ENCODE data around the gene RNF32.
"Not testable (repeated sequence)": the region's sequence is repeated elsewhere in the genome, so short reads cannot be mapped to it uniquely, and the experiment has no call there.

Gene RNF32

GRCh38 chr7:156676263-156676662 lies 35.7 kb downstream of the RNF32 start:
- no peak for DNase-seq

DNA sequence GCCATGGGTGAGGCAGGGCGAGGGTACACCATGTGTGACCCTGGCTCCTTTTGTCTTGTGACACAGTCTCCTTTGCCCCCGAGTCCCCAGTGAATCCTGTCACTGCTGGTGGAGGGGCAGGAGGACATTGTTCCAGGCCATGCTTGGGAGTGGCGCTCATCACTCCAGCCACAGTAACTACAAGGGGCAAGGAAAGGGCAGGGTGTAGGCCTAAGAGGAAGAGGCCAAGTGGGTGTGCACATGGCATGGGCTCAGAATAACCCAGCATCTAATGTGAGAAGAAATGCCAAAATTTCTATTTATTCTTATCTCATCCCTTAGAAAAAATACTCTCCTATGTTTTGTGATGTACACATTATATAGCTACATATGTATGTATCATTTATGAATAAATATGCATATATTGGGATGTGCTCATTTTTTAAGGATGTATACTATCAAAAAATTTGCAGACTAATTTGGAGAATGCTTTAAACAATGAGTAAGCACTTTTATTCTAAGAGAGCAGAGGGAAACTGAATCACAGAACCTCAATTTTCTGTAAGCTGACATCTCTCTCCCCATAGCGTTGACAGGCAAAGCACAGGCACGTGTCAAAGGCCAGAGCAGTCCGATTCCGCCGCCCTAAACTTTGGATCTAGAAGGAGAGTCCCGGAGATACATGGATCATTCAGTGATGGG lies 36.9 kb downstream of the RNF32 start:
- no peak for DNase-seq

DNA sequence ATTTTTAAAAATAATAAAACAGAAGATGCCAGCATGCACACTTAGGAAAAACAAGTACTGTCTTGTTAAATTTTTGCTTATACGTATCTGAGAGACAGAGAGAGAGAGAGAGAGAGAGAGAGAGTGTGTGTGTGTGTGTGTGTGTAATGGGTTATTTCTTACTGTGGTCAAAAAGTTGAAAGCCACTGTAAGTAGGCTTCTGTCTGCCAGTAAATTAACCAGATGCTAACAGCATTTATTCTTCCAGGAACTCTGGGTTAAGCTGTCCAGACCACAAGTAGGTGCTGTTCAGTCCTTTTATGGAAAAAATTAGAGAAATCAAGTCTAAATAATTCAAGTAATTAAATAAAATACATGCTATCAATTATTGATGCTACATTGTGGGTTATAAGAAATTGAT lies 39.7 kb downstream of the RNF32 start:
- no peak for DNase-seq

DNA sequence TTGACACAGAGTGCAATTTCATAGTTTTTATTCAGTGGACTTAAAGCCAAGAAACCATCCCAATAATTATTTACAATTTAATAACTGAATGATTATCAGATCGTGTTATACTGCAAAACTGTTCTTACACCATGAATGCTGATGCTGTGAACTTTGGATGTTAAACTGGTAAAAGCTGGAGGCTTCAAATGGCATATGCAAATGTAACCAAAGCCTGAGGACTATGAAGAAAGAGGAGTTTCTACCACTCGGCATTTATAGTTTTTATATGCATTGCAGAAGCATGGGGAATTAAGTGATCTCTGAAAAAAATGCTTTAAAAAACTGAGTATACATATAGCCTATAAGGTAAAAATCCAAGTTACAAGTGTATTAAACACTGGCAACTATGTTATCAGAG lies 42.4 kb downstream of the RNF32 start:
- no peak for DNase-seq

- DNase-seq = no peak
Measured at GRCh38 chr7:156684251-156684650, 43.7 kb downstream of the RNF32 start.

- no peak for DNase-seq
Measured at GRCh38 chr7:156684661-156685060, 44.1 kb downstream of the RNF32 start.

- no peak for DNase-seq
Measured at GRCh38 chr7:156691764-156692163, 51.2 kb downstream of the RNF32 start.

- DNase-seq = no peak
Measured at GRCh38 chr7:156692849-156693248, 52.3 kb downstream of the RNF32 start.

DNA sequence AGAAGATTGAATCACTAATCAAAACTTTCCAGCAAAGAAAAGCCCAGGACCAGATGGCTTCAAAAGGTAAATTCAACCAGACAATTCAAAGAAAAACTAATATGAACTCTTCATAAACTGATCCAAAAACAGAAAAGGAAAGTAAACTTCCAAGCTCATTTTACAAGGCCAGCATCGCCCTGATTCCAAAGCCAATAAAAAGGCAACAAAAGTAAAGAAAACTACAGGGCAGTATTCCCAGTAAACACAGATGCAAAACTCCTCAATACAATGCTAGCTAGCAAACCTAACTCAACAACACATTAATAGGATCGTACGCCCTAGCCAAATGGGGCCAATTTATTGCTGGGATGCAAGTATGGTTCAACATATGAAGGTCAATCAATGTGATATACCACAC lies 53.1 kb downstream of the RNF32 start:
- no peak for DNase-seq

DNA sequence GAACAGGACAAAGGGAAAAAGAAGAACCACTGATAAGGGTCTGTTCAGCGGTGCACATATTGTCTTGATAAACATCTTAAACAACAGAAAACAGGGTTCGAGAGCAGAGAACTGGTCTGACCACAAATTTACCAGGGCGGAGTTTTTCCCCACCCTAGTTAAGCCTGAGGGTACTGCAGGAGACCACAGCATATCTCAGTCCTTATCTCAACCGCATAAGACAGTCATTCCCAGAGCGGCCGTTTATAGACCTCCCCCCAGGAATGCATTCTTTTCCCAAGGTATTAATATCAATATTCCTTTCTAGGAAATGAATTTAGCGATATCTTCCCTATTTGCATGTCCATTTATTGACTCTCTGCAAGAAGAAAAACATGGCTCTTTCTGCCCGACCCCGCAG lies 56.7 kb downstream of the RNF32 start:
- DNase-seq = not testable (repeated sequence)

DNA sequence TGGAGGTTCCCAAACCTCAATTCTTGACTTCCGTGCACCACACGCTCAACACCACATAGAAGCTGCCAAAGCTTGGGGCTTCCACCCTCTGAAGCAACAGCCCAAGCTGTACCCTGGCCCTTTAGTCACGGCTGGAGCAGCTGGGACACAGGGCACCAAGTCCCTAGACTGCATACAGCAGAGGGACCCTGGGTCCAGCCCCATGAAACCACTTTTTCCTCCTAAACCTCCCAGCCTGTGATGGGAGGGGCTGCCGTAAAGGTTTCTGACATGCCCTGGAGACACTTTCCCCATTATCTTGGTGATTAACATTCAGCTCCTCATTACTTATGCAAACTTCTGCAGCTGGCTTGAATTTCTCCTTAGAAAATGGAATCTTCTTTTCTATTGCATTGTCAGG lies 57.9 kb downstream of the RNF32 start:
- not testable (repeated sequence) for DNase-seq

DNA sequence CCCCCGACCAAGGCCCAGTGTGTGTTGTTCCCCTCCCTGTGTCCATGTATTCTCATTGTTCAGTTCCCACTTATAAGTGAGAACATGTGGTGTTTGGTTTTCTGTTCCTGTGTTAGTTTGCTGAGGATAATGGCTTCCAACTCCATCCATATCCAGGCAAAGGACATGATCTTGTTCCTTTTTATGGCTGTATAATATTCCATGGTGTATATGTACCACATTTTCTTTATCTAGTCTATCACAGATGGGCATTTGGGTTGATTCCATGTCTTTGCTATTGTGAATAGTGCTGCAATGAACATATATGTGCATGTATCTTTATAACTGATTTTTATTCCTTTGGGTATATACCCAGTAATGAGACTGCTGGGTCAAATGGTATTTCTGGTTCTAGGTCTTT lies 61.2 kb downstream of the RNF32 start:
- DNase-seq = not testable (repeated sequence)

GRCh38 chr7:156702399-156702798 lies 61.8 kb downstream of the RNF32 start:
- DNase-seq = no peak

GRCh38 chr7:156703209-156703608 lies 62.6 kb downstream of the RNF32 start:
- DNase-seq = no peak

DNA sequence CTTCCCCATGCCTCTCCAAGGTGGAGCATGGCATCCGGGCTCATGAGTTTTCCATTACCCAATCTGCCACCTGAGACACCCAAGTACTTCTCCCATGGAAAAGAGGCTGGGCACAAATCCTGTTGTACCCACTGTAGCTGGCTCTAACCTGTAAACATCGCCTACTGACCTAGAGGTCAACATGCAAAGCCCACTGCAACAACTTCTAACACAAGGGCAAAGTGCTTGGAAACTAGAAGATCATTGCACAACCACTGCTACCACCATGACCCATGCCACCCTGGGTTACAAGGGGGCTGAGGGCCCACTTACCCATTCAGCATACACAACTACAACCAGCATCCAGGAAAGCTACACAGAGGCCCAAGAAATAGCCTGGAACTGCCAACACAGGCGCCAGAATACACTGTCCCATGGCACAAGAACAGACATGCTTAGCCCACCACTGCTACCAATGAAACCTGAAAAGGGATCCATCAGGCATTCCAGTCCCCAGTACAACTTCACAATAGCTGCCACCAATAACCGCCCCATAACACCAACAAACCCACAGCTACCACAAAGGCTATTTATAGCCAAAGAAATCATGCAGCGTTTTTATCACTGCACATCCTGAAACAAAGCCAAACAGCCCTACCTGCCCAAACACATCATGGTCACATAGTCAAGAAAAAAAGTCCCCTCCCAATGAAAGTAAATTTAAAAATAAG lies 63.4 kb downstream of the RNF32 start:
- DNase-seq = no peak

GRCh38 chr7:156722043-156722826 lies 81.7 kb downstream of the RNF32 start:
- no peak for DNase-seq

- no peak for DNase-seq
Measured at GRCh38 chr7:156725073-156725472, 84.5 kb downstream of the RNF32 start.

DNA sequence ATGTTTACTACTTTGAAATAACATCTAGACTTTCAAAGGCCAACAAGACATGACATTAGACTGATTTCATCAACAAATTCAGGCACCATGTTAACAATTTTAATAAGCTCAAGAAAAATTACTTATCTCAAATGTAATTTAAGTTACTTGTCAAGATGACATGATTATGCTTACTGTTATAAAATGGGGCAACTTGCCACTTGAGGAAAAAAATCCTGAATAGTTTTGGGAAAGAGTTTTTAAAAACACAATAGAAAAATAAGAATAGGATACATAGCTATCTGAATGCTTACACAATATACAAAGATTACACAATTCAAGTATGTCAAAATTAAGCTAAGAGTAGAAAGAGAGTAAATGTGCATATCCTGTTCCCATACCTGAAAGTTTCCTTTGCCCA lies 85.4 kb downstream of the RNF32 start:
- no peak for DNase-seq
